ENCODE measurements around the gene FCGR3B.
"Not testable (repeated sequence)": the region's sequence is repeated elsewhere in the genome, so short reads cannot be mapped to it uniquely, and the experiment has no call there.

Gene FCGR3B

GRCh38 chr1:161593092-161593755 is 37.8 kb downstream of the FCGR3B start:
- H3K36me3 Mint-ChIP-seq, H3K27me3 Mint-ChIP-seq, H3K4me1 Mint-ChIP-seq, H3K27ac Mint-ChIP-seq, H3K4me3 Mint-ChIP-seq, H3K9me3 Mint-ChIP-seq: not testable (repeated sequence)

- not testable (repeated sequence) for H3K27me3 Mint-ChIP-seq, H3K27ac Mint-ChIP-seq, H3K36me3 Mint-ChIP-seq, H3K4me1 Mint-ChIP-seq, H3K4me3 Mint-ChIP-seq, H3K9me3 Mint-ChIP-seq
Observed at GRCh38 chr1:161592586-161592985, 38.4 kb downstream of the FCGR3B start.

- not testable (repeated sequence) for H3K4me1 Mint-ChIP-seq, H3K36me3 Mint-ChIP-seq, H3K27me3 Mint-ChIP-seq, H3K27ac Mint-ChIP-seq, H3K9me3 Mint-ChIP-seq, H3K4me3 Mint-ChIP-seq
Observed at GRCh38 chr1:161589920-161590319, 41.1 kb downstream of the FCGR3B start.

- not testable (repeated sequence) for H3K4me1 Mint-ChIP-seq, H3K36me3 Mint-ChIP-seq, H3K4me3 Mint-ChIP-seq, H3K27ac Mint-ChIP-seq, H3K27me3 Mint-ChIP-seq, H3K9me3 Mint-ChIP-seq
Observed at GRCh38 chr1:161589365-161589764, 41.6 kb downstream of the FCGR3B start.

- not testable (repeated sequence) for H3K4me1 Mint-ChIP-seq
Observed at GRCh38 chr1:161588596-161588995, 42.4 kb downstream of the FCGR3B start.

GRCh38 chr1:161582882-161583281 is 48.1 kb downstream of the FCGR3B start:
- H3K27ac Mint-ChIP-seq, H3K4me3 Mint-ChIP-seq: not testable (repeated sequence)

More at GRCh38 chr1:161588596-161588995, 42.4 kb downstream of the FCGR3B start:
- H3K4me3 Mint-ChIP-seq, H3K9me3 Mint-ChIP-seq, H3K27ac Mint-ChIP-seq, H3K27me3 Mint-ChIP-seq, H3K36me3 Mint-ChIP-seq: not testable (repeated sequence)

GRCh38 chr1:161580879-161581537 is 50.0 kb downstream of the FCGR3B start:
- not testable (repeated sequence) for H3K4me3 Mint-ChIP-seq, H3K9me3 Mint-ChIP-seq, H3K4me1 Mint-ChIP-seq, H3K36me3 Mint-ChIP-seq, H3K27ac Mint-ChIP-seq, H3K27me3 Mint-ChIP-seq

More at GRCh38 chr1:161582882-161583281, 48.1 kb downstream of the FCGR3B start:
- not testable (repeated sequence) for H3K36me3 Mint-ChIP-seq, H3K4me1 Mint-ChIP-seq, H3K9me3 Mint-ChIP-seq, H3K27me3 Mint-ChIP-seq

GRCh38 chr1:161579856-161580507 is 51.0 kb downstream of the FCGR3B start:
- not testable (repeated sequence) for H3K9me3 Mint-ChIP-seq, H3K27me3 Mint-ChIP-seq, H3K27ac Mint-ChIP-seq, H3K4me3 Mint-ChIP-seq, H3K36me3 Mint-ChIP-seq, H3K4me1 Mint-ChIP-seq

- H3K27me3 Mint-ChIP-seq, H3K4me1 Mint-ChIP-seq, H3K27ac Mint-ChIP-seq, H3K4me3 Mint-ChIP-seq, H3K36me3 Mint-ChIP-seq, H3K9me3 Mint-ChIP-seq: not testable (repeated sequence)
Observed at GRCh38 chr1:161576676-161577075, 54.3 kb downstream of the FCGR3B start.

Measured in activated naive CD4-positive, alpha-beta T cell treated with anti-CD3 and anti-CD28 coated beads, Interleukin-2, amount 50 U/mL, for 24 hours (primary cell).